ENCODE measurements around the gene TAF15. TPM values are rescaled to one million over a fixed set of nuclear protein-coding genes. Genes with fewer than 3 reads are reported as not detected.

TAF15 gene
- total RNA-seq, 2 donors from 2014 or later = 57.2 to 86.1 TPM

DNA sequence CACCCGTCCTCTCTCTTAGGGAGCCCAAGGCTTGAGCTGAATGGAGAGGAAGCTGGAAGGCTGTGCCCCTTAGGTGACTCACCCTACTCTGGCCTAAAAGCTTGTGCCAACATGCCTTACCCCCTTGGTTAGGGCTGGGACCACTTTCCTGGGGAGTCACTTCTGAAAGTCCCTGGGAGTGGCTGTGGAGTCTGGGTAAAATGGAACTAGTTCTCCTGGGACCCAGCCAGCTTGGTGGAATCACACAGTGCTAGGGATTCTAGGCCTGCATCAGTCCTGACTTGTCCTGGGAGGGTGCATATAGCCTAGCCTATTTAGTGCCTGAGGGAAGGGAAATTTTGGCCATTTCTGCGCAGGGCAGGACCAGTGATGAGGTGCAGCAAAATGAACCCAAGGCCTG is 24.4 kb upstream of the TAF15 start:
- H3K9me3 ChIP-seq = no peaks in the 10 kb centered on the region
- whole genome bisulfite sequencing = 81% methylated on average over 2 of the region's 2 CpGs
- no peaks in the 10 kb centered on the region for H3K36me3 ChIP-seq
- DNase-seq (ENCODE audit: low spot score) = no peak
- TF ChIP-seq POLR2AphosphoS5 (IDR thresholded peaks at IDR 0.05) (no peak), CTCF (IDR thresholded peaks at IDR 0.05) (no peak), POLR2A (IDR thresholded peaks at IDR 0.05) (no peak)
- H3K4me1 ChIP-seq (replicated peaks) = peaks cover 10% of the 10 kb centered on the region
- no peaks in the 10 kb centered on the region for H3K27me3 ChIP-seq (replicated peaks; ENCODE audit: insufficient read depth)
- intact Hi-C loops (cut with DNase I) = no loop called here
- H3K4me3 ChIP-seq = no peak overlapping the region
- no peak overlapping the region for H3K27ac ChIP-seq

DNA sequence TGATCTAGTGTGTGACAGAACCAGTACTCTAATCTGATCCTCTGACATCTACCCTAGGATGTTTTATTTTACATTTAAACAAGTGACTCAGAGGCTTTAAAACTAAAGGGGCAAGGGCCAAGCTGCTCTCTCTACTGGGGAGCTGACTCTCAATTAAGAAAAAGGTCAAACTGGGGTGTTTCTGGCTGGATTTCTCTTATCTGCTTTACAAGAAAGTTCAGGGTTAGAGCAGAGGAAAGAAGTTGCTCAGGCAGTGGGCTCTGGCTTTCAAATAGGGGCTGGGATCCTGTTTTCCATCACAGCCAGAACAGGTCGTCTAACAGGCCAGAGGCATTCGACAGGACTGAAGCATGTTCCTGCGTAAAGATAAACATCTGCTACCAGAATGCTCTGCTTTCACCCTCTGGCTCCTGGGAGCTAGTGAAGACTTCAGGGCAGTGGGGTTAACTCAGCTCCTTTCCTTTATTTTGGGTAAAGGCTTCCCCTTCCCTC is 22.3 kb upstream of the TAF15 start:
- no peak for TF ChIP-seq POLR2A (IDR thresholded peaks at IDR 0.05)
- no peak for TF ChIP-seq POLR2AphosphoS5 (IDR thresholded peaks at IDR 0.05)
- TF ChIP-seq CTCF (IDR thresholded peaks at IDR 0.05) = no peak
- H3K27ac ChIP-seq = peak overlapping the region in 1 of 2 donors; percentile 38
- DNase-seq (ENCODE audit: low spot score) = no peak
- no peaks in the 10 kb centered on the region for H3K27me3 ChIP-seq (replicated peaks; ENCODE audit: insufficient read depth)
- H3K4me1 ChIP-seq (replicated peaks) = peaks cover 10% of the 10 kb centered on the region
- no peak overlapping the region for H3K4me3 ChIP-seq
- 9% methylated on average over 3 of the region's 3 CpGs for WGBS
- intact Hi-C loops (cut with DNase I) = no loop called here
- no peaks in the 10 kb centered on the region for H3K36me3 ChIP-seq
- no peaks in the 10 kb centered on the region for H3K9me3 ChIP-seq

- Histone ChIP-seq H3K4me3 (no peak overlapping the region), H3K36me3 (no peaks in the 10 kb centered on the region), H3K27ac (no peak overlapping the region), H3K9me3 (no peaks in the 10 kb centered on the region), H3K4me1 (replicated peaks) (peaks cover 3% of the 10 kb centered on the region), H3K27me3 (replicated peaks; ENCODE audit: insufficient read depth) (no peaks in the 10 kb centered on the region)
- intact Hi-C loops (cut with DNase I) = no loop called here
- 43% methylated on average over 2 of the region's 2 CpGs for WGBS
- DNase-seq (ENCODE audit: low spot score) = no peak
- TF ChIP-seq POLR2AphosphoS5 (IDR thresholded peaks at IDR 0.05) (no peak), CTCF (IDR thresholded peaks at IDR 0.05) (no peak), POLR2A (IDR thresholded peaks at IDR 0.05) (no peak)
Measured at GRCh38 chr17:35788477-35789368, 20.6 kb upstream of the TAF15 start.

DNA sequence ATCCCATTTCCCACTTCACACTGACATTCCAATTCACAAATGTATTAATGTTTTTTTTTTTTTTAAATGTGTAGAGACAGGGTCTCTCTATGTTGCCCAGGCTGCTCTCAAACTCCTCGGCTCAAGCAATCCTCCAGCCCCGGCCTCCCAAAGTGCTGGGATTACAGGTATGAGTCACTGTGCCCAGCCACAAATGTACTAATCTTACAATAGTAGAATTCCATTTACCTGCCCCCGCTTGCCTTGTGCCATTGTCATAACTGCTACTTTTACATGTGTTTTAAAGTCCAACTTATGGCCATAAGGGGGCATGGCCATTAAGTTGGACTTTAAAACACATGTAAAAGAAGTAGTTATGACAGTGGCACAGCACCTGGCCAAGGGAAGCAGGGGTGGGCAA is 18.4 kb upstream of the TAF15 start:
- no peaks in the 10 kb centered on the region for H3K27me3 ChIP-seq (replicated peaks; ENCODE audit: insufficient read depth)
- H3K9me3 ChIP-seq = no peaks in the 10 kb centered on the region
- no peak for DNase-seq (ENCODE audit: low spot score)
- no peak overlapping the region for H3K4me3 ChIP-seq
- H3K36me3 ChIP-seq = no peaks in the 10 kb centered on the region
- H3K27ac ChIP-seq = no peak overlapping the region
- no peak for TF ChIP-seq POLR2A (IDR thresholded peaks at IDR 0.05)
- TF ChIP-seq CTCF (IDR thresholded peaks at IDR 0.05) = no peak
- no peak for TF ChIP-seq POLR2AphosphoS5 (IDR thresholded peaks at IDR 0.05)
- intact Hi-C loops (cut with DNase I) = no loop called here
- no peaks in the 10 kb centered on the region for H3K4me1 ChIP-seq (replicated peaks)
- WGBS = 93% methylated on average over 3 of the region's 3 CpGs

Measured in prostate gland (tissue), 2 donors.